ENCODE data around the gene GABRB1. TPM values are rescaled to one million over a fixed set of nuclear protein-coding genes. Genes with fewer than 3 reads are reported as not detected.

Gene GABRB1
- total and polyA plus RNA-seq, 2 of the 8 experiments (the other 6 are each of a cell fraction or from before 2014, with no cell fraction given), result 0.22 to 0.38 TPM

DNA sequence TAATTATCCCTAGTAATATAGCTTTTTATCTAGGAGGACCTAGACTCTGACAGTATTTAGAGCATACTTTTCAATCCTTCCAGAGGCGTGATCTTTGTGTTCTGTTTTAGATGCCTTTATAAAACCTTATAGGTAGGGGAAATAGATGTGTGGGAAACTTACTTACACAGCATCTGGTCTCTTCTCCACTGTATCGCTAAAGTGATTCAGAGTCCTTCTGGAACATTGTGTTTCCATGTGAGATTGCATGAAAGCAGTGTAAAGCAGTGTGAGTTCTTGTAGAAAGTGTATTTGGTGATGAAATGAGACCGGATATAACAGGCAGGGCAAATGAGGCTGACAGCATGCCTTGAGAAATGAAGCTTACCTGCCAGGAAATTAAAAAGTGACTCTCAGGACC is 9.5 kb downstream of the GABRB1 start (continued):
- TF ChIP-seq POLR2AphosphoS5 (IDR thresholded peaks at IDR 0.05; ENCODE audit: low read depth, low read length) (no peak), CTBP2 (IDR thresholded peaks at IDR 0.05; ENCODE audit: borderline replicate concordance, insufficient read depth, insufficient read length, low read length) (no peak), CHD2 (IDR thresholded peaks at IDR 0.05; ENCODE audit: low read length) (no peak), SAP30 (IDR thresholded peaks at IDR 0.05; ENCODE audit: insufficient read depth, insufficient replicate concordance, low read length) (no peak), YY1 (IDR thresholded peaks at IDR 0.05; ENCODE audit: low read depth, low read length) (no peak), RFX5 (IDR thresholded peaks at IDR 0.05; ENCODE audit: borderline replicate concordance, low read depth, low read length) (no peak), FOSL1 (IDR thresholded peaks at IDR 0.05; ENCODE audit: insufficient read depth, low read depth, low read length) (no peak)

All from H1 (cell line).